Measurements from ENCODE around the gene TCFL5.

TCFL5 gene

GRCh38 chr20:62824476-62825332 is 36.9 kb downstream of the TCFL5 start:
- DNase-seq (ENCODE audit: extremely low read depth in 1 of 2, low read depth in 1 of 2): peak in 1 of 2 donors; percentile 13

- no peak for DNase-seq (ENCODE audit: extremely low read depth in 1 of 2, low read depth in 1 of 2)
Observed at GRCh38 chr20:62823688-62824475, 37.7 kb downstream of the TCFL5 start.

GRCh38 chr20:62822788-62823651 is 38.6 kb downstream of the TCFL5 start:
- peak in 1 of 2 donors; percentile 40 for DNase-seq (ENCODE audit: extremely low read depth in 1 of 2, low read depth in 1 of 2)

DNA sequence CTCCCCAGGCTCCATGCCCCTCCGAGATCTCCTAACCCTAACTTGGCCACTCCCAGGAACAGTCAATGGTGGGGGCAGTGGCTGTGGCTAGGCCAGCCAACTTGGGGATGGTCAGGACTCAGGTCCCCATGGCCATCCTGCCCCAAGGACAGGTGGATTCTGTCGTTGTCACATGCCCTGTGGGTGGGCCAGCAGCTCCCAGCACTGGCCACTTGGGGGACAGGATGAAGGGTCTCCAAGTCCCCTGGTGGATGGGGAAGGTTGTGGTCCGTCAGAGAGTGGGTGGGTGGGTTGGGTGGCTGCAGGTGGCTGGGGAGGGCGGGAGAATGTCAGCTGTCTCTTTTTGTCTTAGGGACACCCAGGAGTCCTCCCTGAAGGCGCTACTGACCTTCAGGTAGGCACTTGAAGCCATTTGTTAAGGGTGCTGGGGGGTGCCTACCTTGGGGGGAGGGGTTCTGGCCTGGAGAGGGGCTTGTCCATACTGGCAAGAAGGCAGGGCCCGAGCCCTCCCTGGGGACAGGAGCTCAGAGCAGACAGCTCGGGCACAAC is 39.3 kb downstream of the TCFL5 start:
- no peak for DNase-seq (ENCODE audit: extremely low read depth in 1 of 2, low read depth in 1 of 2)

- no peak for DNase-seq (ENCODE audit: extremely low read depth in 1 of 2, low read depth in 1 of 2)
Observed at GRCh38 chr20:62821726-62822210, 39.9 kb downstream of the TCFL5 start.

DNA sequence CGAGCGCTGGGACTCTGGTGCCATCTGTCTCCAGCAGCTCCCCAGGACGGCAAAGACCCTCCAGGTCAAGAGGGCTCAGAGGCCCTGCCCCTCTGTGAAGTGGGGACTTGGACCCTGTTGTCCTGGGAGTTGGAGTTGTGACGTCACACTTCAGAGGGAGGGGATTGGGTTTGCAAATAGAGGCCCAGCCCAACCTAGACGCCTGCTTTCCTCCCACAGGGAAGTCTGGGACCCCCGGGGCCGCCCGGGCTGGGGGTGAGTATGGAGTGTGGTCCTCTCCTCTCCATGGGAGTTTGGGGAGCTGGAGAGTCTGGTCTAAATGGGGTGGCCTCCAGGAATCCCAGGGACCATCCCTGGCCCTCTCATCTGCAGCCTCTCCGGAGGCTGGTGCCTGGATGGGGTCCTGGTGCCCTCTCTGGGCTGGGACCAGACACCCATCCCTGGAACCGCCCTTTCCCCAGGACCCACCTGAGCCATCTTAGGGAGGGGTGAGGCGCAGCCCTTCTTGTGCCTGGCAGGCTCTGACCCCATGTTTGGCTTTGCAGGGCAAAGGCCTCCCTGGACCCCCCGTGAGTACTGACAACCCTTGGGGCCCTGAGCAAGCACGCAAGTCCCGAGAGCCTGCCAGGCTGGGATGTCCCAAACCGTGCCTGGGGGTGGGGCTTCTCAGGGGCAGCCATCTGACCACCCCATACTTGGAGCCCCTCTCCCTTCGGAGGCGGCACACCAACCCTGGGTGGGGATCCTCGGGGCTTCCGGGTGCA is 40.5 kb downstream of the TCFL5 start:
- DNase-seq (ENCODE audit: extremely low read depth in 1 of 2, low read depth in 1 of 2): no peak

DNA sequence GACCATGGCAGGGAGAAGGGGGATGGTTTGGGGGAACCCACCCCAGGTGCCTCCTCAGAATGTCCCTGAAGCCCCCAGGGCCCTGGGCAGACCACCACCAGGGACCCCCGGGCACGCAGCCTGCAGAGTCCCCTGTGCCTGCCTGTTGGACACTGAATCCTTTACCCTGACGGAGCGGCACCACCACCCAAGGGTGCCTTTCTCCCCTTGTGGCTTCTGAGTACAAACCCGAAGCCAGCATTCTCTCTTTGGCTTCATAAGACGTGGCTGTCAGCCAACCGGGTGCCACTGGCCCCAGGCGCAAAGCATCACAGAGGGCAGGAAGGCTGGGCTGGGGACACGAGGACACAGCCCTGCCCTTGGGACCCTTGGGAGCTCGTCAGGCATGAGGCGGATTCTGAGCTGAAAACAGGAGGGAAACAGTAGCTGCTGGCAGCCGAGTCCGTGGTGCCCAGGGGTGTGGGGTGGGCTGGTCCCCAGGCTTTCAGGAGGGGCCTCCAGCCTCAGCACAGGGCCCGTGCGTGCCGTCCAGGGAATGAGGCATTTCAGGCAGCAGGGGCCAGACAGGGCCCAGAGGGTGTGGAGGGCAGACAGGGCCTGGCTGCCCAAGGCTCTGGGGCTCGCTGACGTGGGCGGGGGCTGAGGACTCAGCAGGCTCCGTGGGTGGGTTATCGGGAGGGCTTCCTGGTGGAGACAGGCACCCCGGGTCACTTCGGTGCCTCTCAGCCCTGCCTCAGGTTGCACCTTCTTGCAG is 41.2 kb downstream of the TCFL5 start:
- DNase-seq (ENCODE audit: extremely low read depth in 1 of 2, low read depth in 1 of 2): no peak

DNA sequence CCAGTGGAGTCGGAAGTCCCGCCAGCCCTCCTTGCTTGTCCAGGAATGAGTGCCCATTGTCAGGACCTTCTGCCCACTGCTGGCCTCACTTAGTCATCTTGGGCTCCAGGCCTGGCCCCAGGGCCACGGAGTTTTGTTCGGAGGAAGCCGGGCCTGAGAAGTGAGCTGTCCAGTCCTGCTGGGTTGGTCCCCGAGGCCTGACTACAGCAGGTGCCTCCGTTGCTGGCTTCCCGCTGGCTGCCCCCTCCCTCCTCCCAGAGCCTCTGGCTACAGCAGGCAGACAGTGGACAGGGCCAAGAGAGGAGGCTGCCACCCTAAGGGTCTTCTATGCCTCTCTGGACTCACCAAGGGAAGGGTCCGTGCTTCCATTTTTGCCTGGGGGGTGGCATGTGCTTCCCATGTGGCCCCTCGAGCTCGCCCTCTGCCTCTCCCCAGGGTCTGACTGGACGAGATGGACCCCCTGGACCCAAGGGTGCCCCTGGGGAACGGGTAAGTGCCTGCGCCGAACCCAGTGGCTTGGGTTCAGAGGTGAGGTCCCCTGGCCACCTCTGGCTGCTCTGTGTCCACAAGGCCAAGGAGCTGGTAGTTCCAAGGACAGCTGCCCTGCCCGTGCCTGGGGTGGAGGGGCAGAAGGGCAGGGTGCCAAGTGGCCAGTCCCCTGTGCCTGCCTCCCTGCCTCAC is 42.0 kb downstream of the TCFL5 start:
- no peak for DNase-seq (ENCODE audit: extremely low read depth in 1 of 2, low read depth in 1 of 2)

DNA sequence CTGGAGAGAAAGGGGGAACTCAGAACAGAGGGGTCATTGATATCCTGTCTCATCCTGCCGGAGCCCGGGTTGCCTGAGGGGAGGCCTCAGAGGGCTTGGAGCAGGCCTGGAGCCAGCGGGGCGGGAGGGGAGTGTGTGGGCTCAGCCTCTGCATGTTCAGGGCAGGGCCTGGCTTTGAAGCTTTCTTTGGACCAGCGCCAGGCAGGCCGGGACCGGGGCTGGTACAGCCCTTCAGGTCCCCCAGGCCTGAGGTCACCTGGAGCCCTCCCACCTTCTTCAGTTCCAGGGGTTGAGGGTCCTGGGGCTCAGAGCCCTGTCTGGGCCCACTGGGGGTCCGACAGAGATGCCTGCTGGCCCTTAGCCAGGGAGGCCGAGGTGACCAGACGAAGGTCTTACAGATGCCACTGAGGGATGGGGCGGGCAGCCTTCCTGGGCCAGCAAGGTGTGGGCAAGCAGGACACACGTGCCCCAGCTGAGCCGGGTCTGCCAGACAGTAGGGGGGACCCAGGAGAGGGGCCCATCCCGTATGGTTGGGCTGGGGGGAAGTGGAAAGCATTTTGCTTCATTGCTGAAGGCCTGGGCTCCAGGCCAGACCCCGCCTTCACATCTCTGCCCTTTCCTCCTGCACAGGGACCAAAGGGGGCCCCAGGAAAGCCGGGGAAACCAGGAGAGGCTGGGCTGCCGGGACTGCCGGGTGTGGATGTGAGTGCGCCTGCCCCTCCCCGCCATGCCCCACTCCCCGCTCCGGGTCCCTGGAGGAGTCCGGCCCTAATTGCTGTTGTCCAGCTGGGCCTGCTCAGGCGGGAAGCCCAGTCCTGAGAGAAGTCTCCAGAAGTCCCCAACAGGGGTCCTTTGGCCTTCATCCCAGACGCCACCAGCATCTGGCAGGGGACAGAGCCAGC is 42.8 kb downstream of the TCFL5 start:
- no peak for DNase-seq (ENCODE audit: extremely low read depth in 1 of 2, low read depth in 1 of 2)

DNA sequence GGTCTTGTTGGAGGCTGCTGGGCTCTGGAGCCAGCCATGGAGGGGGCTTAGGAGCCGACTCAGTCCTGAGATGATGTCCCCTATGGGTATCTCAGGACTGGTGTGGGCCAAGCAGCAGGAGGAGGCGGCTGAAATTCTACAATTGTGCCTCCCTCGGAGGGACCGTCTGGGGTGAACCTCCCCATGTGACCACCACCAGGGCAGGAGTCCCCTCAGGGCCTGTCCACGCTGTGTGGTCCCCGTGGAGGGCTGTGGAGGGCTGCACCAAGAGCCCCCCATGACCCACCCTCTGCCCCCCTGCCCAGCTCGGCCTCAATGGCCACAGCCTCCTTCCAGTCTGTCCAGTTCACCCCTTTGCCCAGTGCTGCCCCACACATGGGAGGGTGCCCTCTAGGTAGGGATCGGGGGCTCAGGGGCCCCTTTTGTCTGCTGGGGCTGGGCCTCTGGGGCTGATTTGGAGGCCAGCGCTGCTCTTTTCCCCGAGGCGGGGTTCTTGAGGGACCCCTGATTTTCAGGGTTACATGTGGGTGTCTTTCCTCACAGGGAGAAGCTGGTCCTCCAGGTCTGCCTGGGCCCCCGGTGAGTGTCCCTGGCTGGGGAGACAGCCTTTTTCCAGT is 43.5 kb downstream of the TCFL5 start:
- no peak for DNase-seq (ENCODE audit: extremely low read depth in 1 of 2, low read depth in 1 of 2)

DNA sequence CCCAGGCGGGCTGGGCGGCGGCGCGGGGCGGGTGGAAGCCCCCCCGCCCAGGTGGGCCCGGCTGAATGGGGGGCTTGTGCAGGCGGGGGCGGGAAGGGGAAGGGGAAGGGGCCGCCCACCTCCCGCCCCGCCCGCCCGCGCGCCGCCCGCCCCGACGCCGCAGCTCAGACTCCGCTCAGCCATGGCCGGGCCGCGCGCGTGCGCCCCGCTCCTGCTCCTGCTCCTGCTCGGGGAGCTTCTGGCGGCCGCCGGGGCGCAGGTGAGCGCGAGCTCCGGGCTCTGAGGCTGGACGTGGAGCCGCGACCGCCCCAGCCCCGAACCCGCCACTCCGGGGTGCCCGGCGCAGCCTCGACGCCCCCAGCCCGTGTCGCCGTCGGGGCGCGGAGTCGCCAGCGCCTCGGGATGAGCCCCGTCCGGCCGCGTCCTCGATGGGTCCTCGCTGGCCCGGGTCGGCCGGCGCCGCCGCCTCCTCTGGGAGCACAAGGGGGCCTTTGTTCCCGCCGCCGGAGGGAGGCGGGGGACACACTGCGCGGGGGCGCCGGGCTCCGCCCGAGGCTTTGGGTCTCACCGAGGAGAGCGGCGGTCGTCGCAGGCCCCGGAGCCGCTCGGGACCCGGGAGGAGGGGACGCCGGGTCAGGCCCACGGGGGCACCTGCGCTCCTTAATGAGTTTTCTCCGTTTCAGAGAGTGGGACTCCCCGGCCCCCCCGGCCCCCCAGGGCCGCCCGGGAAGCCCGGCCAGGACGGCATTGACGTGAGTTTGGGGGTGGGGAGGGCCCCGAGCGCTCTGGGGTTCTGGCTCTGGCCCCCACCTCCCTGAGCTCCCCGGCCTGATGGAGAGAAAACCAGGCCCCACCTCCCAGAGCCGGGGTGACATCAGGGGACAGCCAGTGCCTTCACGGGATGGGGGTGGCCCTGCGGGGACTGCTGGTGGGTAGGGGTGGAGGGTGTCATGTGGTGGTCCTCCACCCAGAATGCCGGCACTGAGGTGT is 44.4 kb downstream of the TCFL5 start, which contains the start of gene COL9A3:
Gene COL9A3, plus strand, starts transcription at position 167 of the 990 bp plus-strand sequence. Its CDS starts 15 bp downstream, at position 182.
- DNase-seq (ENCODE audit: extremely low read depth in 1 of 2, low read depth in 1 of 2): no peak

GRCh38 chr20:62816031-62816883 is 45.4 kb downstream of the TCFL5 start:
- DNase-seq (ENCODE audit: extremely low read depth in 1 of 2, low read depth in 1 of 2): no peak

DNA sequence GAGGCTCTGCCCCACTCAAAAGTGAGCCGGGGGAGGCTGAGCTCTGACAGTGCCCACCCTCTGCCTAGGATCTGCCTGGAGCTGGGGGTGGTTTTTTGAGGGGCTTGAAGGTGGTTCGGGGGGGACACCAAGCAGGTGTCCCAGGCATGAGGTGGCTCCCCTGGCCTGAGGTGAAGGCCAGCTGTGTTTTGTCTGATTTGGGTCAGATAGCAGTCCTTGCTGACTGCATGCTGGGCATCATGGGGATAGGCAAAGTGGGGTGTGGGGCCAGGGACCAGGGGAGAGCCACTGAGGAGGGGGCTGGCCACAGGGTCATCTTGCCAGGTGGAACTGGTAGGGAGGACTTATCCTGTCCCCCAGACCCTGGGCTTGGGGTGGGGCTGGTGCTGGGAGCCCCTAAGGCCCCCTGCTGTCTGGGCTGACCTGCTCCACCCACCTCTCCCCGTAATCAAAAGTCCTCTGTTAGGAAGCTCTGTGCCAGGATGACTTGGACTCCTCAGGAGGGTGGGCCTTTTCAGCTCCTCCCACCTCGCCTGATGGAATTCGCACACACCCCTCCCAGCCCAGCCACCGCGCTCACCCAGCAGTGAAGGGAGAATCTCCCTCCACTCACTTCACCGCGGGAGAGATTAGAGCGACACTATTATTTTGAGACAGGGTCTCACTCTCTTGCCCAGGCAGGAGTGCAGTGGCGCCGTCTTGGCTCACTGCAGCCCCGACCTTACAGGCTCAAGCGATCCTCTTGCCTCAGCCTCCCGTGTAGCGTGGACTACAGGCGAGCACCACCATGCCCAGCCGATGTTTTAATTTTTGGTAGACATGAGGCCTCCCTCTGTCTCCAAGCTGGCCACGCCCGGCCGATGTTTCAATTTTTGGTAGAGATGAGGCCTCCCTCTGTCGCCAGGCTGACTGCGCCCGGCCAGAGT is 46.3 kb downstream of the TCFL5 start:
- no peak for DNase-seq (ENCODE audit: extremely low read depth in 1 of 2, low read depth in 1 of 2)

- no peak for DNase-seq (ENCODE audit: extremely low read depth in 1 of 2, low read depth in 1 of 2)
Observed at GRCh38 chr20:62814709-62815065, 46.9 kb downstream of the TCFL5 start.

Measured in stimulated activated CD8-positive, alpha-beta memory T cell treated with anti-CD3 and anti-CD28 coated beads, Interleukin-7, amount 100 ng/mL, for 48 hours (primary cell).